CD4-positive, alpha-beta T cell treated with Interleukin-1 beta for 1 hour (primary cell): ENCODE data around the gene PILRA.

ENCODE experiments used
- DNase-seq, 2 donors: peaks; one replicate each; pipeline ENCODE4 v3.0.0-alpha.2; 2020 to 2022

The PILRA gene

DNA sequence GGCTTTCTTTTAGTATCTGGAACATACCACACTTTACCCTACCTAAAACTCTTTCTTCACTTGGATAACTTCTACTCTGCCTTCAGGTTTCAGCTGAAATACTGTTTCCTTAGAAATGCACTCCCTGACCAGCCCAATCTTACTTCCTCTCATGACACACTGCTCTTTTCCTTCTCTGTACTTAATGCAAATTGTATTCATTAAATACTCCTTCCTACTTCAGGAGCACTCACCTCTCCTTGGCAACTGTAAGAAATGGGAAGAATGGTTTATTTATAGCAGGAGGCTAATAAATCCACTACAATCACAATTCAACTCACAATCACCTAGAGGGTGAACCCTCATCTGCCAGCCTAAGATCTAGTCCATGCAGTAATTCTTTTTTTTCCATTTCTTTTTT lies 40.1 kb downstream of the PILRA start:
- DNase-seq: no peak

- DNase-seq: no peak
Observed at GRCh38 chr7:100413889-100414288, 40.6 kb downstream of the PILRA start.

DNA sequence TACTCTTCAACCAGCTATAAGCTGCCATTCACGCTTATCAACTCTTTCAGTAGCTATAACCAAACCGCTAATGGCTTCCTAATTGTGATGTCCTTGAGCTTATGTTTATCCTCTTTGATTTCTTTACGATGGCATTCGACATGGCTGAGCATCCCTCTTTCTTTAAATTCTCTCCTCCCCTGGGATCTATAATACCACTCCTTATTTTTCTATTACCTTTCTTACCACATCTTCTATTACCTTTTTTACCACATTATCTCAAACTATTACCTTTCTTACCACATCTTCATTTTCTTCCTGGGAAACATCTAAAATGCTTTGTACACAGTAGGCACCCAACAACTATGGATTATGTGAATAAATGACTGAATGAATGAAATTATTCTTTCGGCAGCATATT lies 42.2 kb downstream of the PILRA start:
- DNase-seq: no peak

GRCh38 chr7:100418930-100419659 lies 45.8 kb downstream of the PILRA start:
- no peak for DNase-seq

DNA sequence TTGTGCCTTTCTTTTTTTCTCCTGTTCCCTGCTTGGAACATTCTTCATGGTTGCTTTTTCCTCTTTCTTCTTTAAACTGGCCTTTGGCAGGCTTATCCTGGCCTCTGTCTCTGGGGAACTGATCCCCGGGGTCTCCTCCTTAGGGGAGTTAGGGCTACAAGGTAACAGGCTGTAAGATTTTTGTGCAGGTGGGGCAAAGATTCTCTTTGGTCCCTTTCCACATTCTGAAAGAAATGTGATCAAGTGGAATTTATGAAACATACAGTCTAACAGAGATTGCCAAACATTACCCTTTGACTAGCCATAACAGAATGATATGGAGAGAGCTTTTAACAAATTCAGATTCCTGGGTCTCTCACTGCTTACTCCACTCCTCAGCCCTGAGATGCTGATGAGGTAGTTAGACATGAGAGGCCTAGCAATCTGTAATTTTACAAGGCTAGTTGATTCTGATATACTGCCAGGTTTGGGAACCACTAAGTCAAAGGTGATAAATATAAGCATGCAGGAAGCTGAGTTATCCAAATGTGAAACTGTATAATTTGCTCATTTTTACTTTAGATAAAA lies 46.5 kb downstream of the PILRA start:
- no peak for DNase-seq

- no peak for DNase-seq
Observed at GRCh38 chr7:100423315-100423714, 50.0 kb downstream of the PILRA start.

- no peak for DNase-seq
Observed at GRCh38 chr7:100425347-100425746, 52.1 kb downstream of the PILRA start.

GRCh38 chr7:100426516-100426915 lies 53.2 kb downstream of the PILRA start:
- no peak for DNase-seq

DNA sequence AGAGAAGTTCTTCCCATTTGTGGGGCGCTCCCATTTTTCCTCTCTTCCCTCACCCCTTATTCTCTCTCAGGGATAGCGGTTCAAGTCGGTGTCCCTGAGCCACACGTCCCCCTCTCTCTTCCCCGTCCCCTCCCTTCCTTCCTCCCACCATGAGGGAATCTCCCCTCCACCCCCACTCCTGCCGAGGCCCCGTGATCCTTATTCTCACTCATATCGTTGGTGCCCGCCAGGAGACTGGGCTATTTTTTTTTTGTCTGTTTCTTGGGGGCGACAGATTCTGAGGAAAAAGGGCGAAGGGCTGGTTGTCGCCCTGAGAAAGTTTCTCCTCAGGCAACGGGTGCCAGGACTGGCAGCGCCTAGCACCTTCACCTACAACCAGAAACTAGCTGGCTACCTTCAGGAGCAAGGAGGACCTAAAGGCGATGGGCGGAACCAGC lies 54.5 kb downstream of the PILRA start:
- no peak for DNase-seq

GRCh38 chr7:100428199-100428966 lies 55.1 kb downstream of the PILRA start, which contains the start of gene ZCWPW1:
Gene ZCWPW1 (minus strand): TSS chr7:100428703. CDS start chr7:100420649, 8,054 bp downstream.
- DNase-seq: peak; percentile 98

- peak; percentile 100 for DNase-seq
Observed at GRCh38 chr7:100428967-100429636, 55.8 kb downstream of the PILRA start.

- DNase-seq: peak; percentile 92 to 95
Observed at GRCh38 chr7:100429637-100430492, 56.6 kb downstream of the PILRA start, which contains the start of gene MEPCE. Gene MEPCE (plus strand): TSS chr7:100429831. CDS start chr7:100430019, 188 bp downstream.

DNA sequence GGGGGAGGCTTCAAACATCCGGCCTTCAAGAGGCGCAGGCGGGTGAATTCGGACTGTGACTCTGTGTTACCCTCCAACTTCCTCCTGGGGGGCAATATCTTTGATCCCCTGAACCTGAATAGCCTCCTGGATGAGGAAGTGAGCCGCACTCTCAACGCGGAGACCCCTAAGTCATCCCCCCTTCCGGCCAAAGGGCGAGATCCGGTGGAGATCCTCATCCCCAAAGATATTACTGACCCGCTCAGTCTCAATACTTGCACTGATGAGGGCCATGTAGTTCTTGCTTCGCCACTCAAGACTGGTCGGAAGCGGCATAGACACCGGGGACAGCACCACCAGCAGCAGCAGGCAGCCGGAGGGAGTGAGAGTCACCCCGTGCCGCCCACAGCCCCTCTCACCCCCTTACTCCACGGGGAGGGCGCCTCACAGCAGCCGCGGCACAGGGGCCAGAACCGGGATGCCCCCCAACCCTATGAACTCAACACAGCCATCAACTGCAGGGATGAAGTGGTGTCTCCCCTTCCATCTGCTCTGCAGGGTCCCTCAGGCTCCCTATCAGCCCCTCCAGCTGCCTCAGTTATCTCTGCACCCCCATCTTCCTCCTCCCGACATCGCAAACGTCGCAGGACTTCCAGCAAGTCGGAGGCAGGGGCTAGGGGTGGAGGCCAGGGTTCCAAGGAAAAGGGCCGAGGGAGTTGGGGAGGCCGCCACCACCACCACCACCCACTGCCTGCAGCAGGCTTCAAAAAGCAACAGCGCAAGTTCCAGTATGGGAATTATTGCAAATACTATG lies 57.4 kb downstream of the PILRA start:
- DNase-seq: peak in 1 of 2 donors; percentile 56

DNA sequence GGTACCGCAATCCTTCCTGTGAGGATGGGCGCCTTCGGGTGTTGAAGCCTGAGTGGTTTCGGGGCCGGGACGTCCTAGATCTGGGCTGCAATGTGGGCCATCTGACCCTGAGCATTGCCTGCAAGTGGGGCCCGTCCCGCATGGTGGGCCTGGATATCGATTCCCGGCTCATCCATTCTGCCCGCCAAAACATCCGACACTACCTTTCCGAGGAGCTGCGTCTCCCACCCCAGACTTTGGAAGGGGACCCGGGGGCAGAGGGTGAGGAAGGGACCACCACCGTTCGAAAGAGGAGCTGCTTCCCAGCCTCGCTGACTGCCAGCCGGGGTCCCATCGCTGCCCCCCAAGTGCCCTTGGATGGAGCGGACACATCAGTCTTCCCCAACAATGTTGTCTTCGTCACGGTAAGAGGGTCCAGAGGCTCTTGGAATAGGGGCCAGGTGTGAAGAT lies 58.0 kb downstream of the PILRA start:
- no peak for DNase-seq

DNA sequence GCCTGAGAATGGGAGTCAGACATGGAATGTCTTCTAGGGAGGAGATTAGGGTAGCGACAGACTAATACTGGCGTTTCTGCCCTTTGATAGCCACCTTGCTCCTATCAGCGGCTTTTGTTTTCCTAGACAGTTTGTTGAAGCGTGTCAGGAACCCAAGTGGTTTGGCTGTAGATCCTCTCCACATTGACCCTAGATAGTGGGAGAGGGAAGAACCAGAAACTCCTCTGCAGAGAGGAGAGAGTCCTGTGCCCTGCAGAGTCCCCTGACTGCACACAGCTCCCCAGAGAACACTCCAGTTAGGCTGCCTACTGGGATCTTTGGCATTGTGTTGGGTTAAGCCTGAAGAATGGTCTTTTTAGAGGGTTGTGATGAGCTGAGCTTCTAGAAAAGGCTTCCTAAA lies 58.8 kb downstream of the PILRA start:
- DNase-seq: no peak

GRCh38 chr7:100432621-100433275 lies 59.5 kb downstream of the PILRA start:
- DNase-seq: no peak

DNA sequence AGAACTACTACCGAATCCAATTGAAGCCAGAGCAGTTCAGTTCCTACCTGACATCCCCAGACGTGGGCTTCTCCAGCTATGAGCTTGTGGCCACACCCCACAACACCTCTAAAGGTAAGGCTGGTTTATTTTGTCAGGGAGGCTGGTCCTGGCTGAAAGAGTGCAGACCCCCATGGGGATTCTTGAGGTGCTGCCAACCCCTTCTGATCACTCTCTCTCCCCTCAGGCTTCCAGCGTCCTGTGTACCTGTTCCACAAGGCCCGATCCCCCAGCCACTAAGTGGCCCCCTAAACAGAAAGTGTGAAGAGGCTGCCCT lies 59.9 kb downstream of the PILRA start:
- DNase-seq: no peak

- DNase-seq: no peak
Observed at GRCh38 chr7:100433592-100434296, 60.5 kb downstream of the PILRA start.

GRCh38 chr7:100434297-100435144 lies 61.2 kb downstream of the PILRA start:
- no peak for DNase-seq
